Endodermal cell (in vitro differentiated cells): ENCODE results near the gene NELFCD. TPM values are rescaled to one million over a fixed set of nuclear protein-coding genes. Genes with fewer than 3 reads are reported as not detected.

Experiments
- DNase-seq: peaks from one replicate; pipeline ENCODE4 v3.0.0-alpha.2; 2017
- H3K27ac ChIP-seq: 2 replicates; pipeline ENCODE4 v1.5.1; 2013; ENCODE audit warnings: mild to moderate bottlenecking, low read depth, low read length, moderate library complexity
- H3K27me3 ChIP-seq: 2 replicates; pipeline ENCODE4 v1.6.1; 2013; ENCODE audit warnings: mild to moderate bottlenecking, low read length, moderate library complexity; ENCODE audit not compliant: insufficient read depth, control insufficient read depth, poor library complexity, severe bottlenecking
- H3K36me3 ChIP-seq: 2 replicates; pipeline ENCODE4 v1.7.0; 2013; ENCODE audit warnings: mild to moderate bottlenecking, low read length, moderate library complexity; ENCODE audit not compliant: control insufficient read depth, insufficient read depth
- H3K4me1 ChIP-seq: one replicate; pipeline ENCODE4 v1.7.0; 2013; ENCODE audit warnings: low read length; ENCODE audit not compliant: control insufficient read depth, insufficient read depth
- H3K4me3 ChIP-seq: 2 replicates; pipeline ENCODE4 v1.5.1; 2013; ENCODE audit warnings: mild to moderate bottlenecking, low read length, moderate library complexity
- H3K9ac ChIP-seq: 2 replicates; pipeline ENCODE4 v1.6.1; 2013; ENCODE audit warnings: mild to moderate bottlenecking, low read length, moderate library complexity; ENCODE audit not compliant: poor library complexity, severe bottlenecking; ENCODE audit errors: extremely low read depth
- H3K9me3 ChIP-seq: 2 replicates; pipeline ENCODE4 v1.6.1; 2013; ENCODE audit warnings: mild to moderate bottlenecking, low read length, moderate library complexity; ENCODE audit not compliant: control insufficient read depth
- H3K27ac Mint-ChIP-seq: 2 replicates; pipeline ENCODE4 v1.8.0; 2020; ENCODE audit warnings: mixed read lengths
- H3K27me3 Mint-ChIP-seq: 2 replicates; pipeline ENCODE4 v1.8.0; 2021; ENCODE audit warnings: mild to moderate bottlenecking, mixed read lengths; ENCODE audit not compliant: insufficient read depth
- H3K36me3 Mint-ChIP-seq: 2 replicates; pipeline ENCODE4 v1.8.0; 2020; ENCODE audit warnings: low read depth, mixed read lengths
- H3K4me1 Mint-ChIP-seq: 2 replicates; pipeline ENCODE4 v1.8.0; 2020; ENCODE audit warnings: mixed read lengths
- H3K4me3 Mint-ChIP-seq: 2 replicates; pipeline ENCODE4 v1.8.0; 2020; ENCODE audit warnings: mild to moderate bottlenecking, moderate library complexity, mixed read lengths
- H3K9me3 Mint-ChIP-seq: 2 replicates; pipeline ENCODE4 v1.8.0; 2020; ENCODE audit warnings: mild to moderate bottlenecking, mixed read lengths
- CTCF ChIP-seq: fragments of 200-600 bp; sonication (generic); conservative IDR thresholded peaks from 2 replicates; pipeline ENCODE4 v1.5.0; 2021; ENCODE audit warnings: antibody characterized with exemption, mild to moderate bottlenecking
- WGBS, 2 experiments: methylation state at CpG; one replicate each; pipeline versions ENCODE4 v1.1.5 to v1.1.7; 2013; ENCODE audit warnings: missing lambda C conversion rate in 2 of 2, mixed read lengths in 1 of 2; ENCODE audit not compliant: insufficient coverage in 1 of 2, insufficient read length in 1 of 2; 5-methylcytosine and 5-hydroxymethylcytosine counted together
- total RNA-seq, 2 donors: library from RNA; stranded (reverse); fragmentation: NEBNext Ultra II Directional in 1 of 2; extraction: Animal tissue kit (Norgen Biotek cat#: 25700) in 1 of 2; gene quantifications; 2 replicates in 1 of 2; 3 replicates in 1 of 2; pipeline ENCODE4 v1.2.1, GENCODE V29; 2021

Gene NELFCD
- total RNA-seq, 2 donors from 2014 or later, result 66.6 to 72.5 TPM

GRCh38 chr20:58973866-58974265 lies 7.2 kb upstream of the NELFCD start:
- Mint-ChIP-seq H3K4me3 (no peak overlapping the region), H3K4me1 (peaks cover 11% of the 10 kb centered on the region), H3K9me3 (peaks cover 14% of the 10 kb centered on the region), H3K36me3 (no peaks in the 10 kb centered on the region), H3K27ac (no peak overlapping the region), H3K27me3 (peaks cover 2% of the 10 kb centered on the region)
- Histone ChIP-seq H3K36me3 (no peaks in the 10 kb centered on the region), H3K9ac (no peak overlapping the region), H3K27me3 (no peaks in the 10 kb centered on the region), H3K4me1 (no peaks in the 10 kb centered on the region), H3K9me3 (peaks cover 22% of the 10 kb centered on the region), H3K27ac (no peak overlapping the region), H3K4me3 (no peak overlapping the region)
- no peak for TF ChIP-seq CTCF
- 89 to 94% methylated on average over 3 of the region's 3 CpGs for WGBS, 2 experiments
- DNase-seq, result no peak

GRCh38 chr20:58975353-58975752 lies 5.7 kb upstream of the NELFCD start:
- no peak for TF ChIP-seq CTCF
- H3K27ac Mint-ChIP-seq, result no peak overlapping the region
- WGBS, 2 experiments, result 92% methylated on average over 1 of the region's 1 CpG; no CpG with 5 or more reads in 1 of the 2 experiments
- Histone ChIP-seq H3K9ac (no peak overlapping the region), H3K4me3 (no peak overlapping the region), H3K27ac (no peak overlapping the region), H3K27me3 (no peaks in the 10 kb centered on the region), H3K9me3 (peaks cover 15% of the 10 kb centered on the region), H3K4me1 (no peaks in the 10 kb centered on the region), H3K36me3 (no peaks in the 10 kb centered on the region)
- peaks cover 14% of the 10 kb centered on the region for H3K4me1 Mint-ChIP-seq
- DNase-seq, result no peak
- no peaks in the 10 kb centered on the region for H3K36me3 Mint-ChIP-seq
- peaks cover 2% of the 10 kb centered on the region for H3K27me3 Mint-ChIP-seq
- H3K9me3 Mint-ChIP-seq, result peaks cover 7% of the 10 kb centered on the region
- no peak overlapping the region for H3K4me3 Mint-ChIP-seq

GRCh38 chr20:58976061-58976730 lies 4.9 kb upstream of the NELFCD start:
- 86 to 90% methylated on average over 2 to 3 of the region's 3 CpGs for WGBS, 2 experiments
- Mint-ChIP-seq H3K27me3 (peaks cover 2% of the 10 kb centered on the region), H3K36me3 (no peaks in the 10 kb centered on the region), H3K9me3 (peaks cover 7% of the 10 kb centered on the region), H3K27ac (no peak overlapping the region), H3K4me3 (no peak overlapping the region), H3K4me1 (peaks cover 14% of the 10 kb centered on the region)
- no peak for DNase-seq
- no peak for TF ChIP-seq CTCF
- H3K4me3 ChIP-seq, result no peak overlapping the region
- H3K9ac ChIP-seq, result no peak overlapping the region
- no peaks in the 10 kb centered on the region for H3K36me3 ChIP-seq
- H3K9me3 ChIP-seq, result peaks cover 15% of the 10 kb centered on the region
- no peaks in the 10 kb centered on the region for H3K27me3 ChIP-seq
- H3K4me1 ChIP-seq, result no peaks in the 10 kb centered on the region
- no peak overlapping the region for H3K27ac ChIP-seq
